SK-N-MC (cell line): ENCODE data around the gene TM2D3.

Experiments
- DNase-seq: peaks from one replicate; pipeline ENCODE4 v3.0.0-alpha.2; 2011; ENCODE audit warnings: low read depth, low spot score
- H3K27ac ChIP-seq: fragments of 200-600 bp; sonication (generic); 2 replicates; pipeline ENCODE4 v1.5.1; 2016; ENCODE audit warnings: mixed run types
- H3K36me3 ChIP-seq: fragments of 200-600 bp; sonication (generic); 2 replicates; pipeline ENCODE4 v1.6.1; 2017; ENCODE audit warnings: antibody characterized with exemption, low read length, mixed read lengths; ENCODE audit not compliant: insufficient read depth
- H3K4me3 ChIP-seq: fragments of 200-600 bp; sonication (generic); 2 replicates; pipeline ENCODE4 v1.5.1; 2016
- H3K9ac ChIP-seq: fragments of 200-600 bp; sonication (generic); 2 replicates; pipeline ENCODE4 v1.8.0; 2017; ENCODE audit warnings: mixed run types, mixed read lengths; ENCODE audit not compliant: insufficient read length
- H3K9me3 ChIP-seq: fragments of 200-600 bp; sonication (generic); 2 replicates; pipeline ENCODE4 v1.6.1; 2017; ENCODE audit warnings: low read depth, mild to moderate bottlenecking, antibody characterized with exemption, low read length, moderate library complexity, mixed read lengths
- EZH2 ChIP-seq: fragments of 200-600 bp; sonication (generic); IDR thresholded peaks from one replicate; pipeline ENCODE4 v1.6.1; 2017; ENCODE audit warnings: antibody characterized with exemption
- FOXP2 ChIP-seq: optimal IDR thresholded peaks from 2 replicates; pipeline ENCODE3; 2011; ENCODE audit warnings: mild to moderate bottlenecking, moderate library complexity; ENCODE audit not compliant: insufficient read depth; ENCODE audit errors: extremely low read length, control extremely low read depth
- POLR2AphosphoS5 ChIP-seq: IDR thresholded peaks from 2 replicates; pipeline ENCODE4 v1.6.1; 2012; ENCODE audit warnings: mild to moderate bottlenecking, low read depth, low read length, borderline replicate concordance

Gene TM2D3

GRCh38 chr15:101615986-101616848 lies 36.0 kb downstream of the TM2D3 start:
- TF ChIP-seq FOXP2: no peak
- peak; percentile 23; the same call in 1 of the 2 replicates for TF ChIP-seq POLR2AphosphoS5
- H3K4me3 ChIP-seq: peak overlapping the region; percentile 62
- H3K9ac ChIP-seq: no peak overlapping the region
- no peaks in the 10 kb centered on the region for H3K9me3 ChIP-seq
- no peak for DNase-seq
- no peaks in the 10 kb centered on the region for H3K36me3 ChIP-seq
- H3K27ac ChIP-seq: no peak overlapping the region

- no peaks in the 10 kb centered on the region for H3K36me3 ChIP-seq
- H3K4me3 ChIP-seq: peak overlapping the region; percentile 62; the same call in 1 of the 2 replicates
- H3K9ac ChIP-seq: no peak overlapping the region
- TF ChIP-seq POLR2AphosphoS5 (no peak), FOXP2 (no peak)
- no peaks in the 10 kb centered on the region for H3K9me3 ChIP-seq
- DNase-seq: no peak
- H3K27ac ChIP-seq: no peak overlapping the region
Measured at GRCh38 chr15:101615414-101615985, 36.7 kb downstream of the TM2D3 start.

- no peaks in the 10 kb centered on the region for H3K9me3 ChIP-seq
- DNase-seq: no peak
- H3K4me3 ChIP-seq: no peak overlapping the region
- no peak overlapping the region for H3K9ac ChIP-seq
- TF ChIP-seq FOXP2 (no peak), POLR2AphosphoS5 (no peak)
- H3K27ac ChIP-seq: no peak overlapping the region
- no peaks in the 10 kb centered on the region for H3K36me3 ChIP-seq
Measured at GRCh38 chr15:101614761-101615160, 37.4 kb downstream of the TM2D3 start.

- H3K36me3 ChIP-seq: no peaks in the 10 kb centered on the region
- no peak overlapping the region for H3K4me3 ChIP-seq
- no peak overlapping the region for H3K9ac ChIP-seq
- no peak overlapping the region for H3K27ac ChIP-seq
- TF ChIP-seq FOXP2: no peak
- no peak for TF ChIP-seq POLR2AphosphoS5
- TF ChIP-seq EZH2: no peak
- DNase-seq: no peak
- no peaks in the 10 kb centered on the region for H3K9me3 ChIP-seq
Measured at GRCh38 chr15:101614001-101614585, 38.1 kb downstream of the TM2D3 start.

- TF ChIP-seq POLR2AphosphoS5 (no peak), EZH2 (no peak), FOXP2 (no peak)
- DNase-seq: peak; percentile 28
- H3K36me3 ChIP-seq: no peaks in the 10 kb centered on the region
- H3K9me3 ChIP-seq: no peaks in the 10 kb centered on the region
- no peak overlapping the region for H3K4me3 ChIP-seq
- no peak overlapping the region for H3K27ac ChIP-seq
- H3K9ac ChIP-seq: no peak overlapping the region
Measured at GRCh38 chr15:101613130-101614000, 38.8 kb downstream of the TM2D3 start.

GRCh38 chr15:101612676-101613075 lies 39.5 kb downstream of the TM2D3 start:
- H3K27ac ChIP-seq: no peak overlapping the region
- no peak overlapping the region for H3K4me3 ChIP-seq
- no peak for TF ChIP-seq EZH2
- no peak for TF ChIP-seq FOXP2
- no peak for TF ChIP-seq POLR2AphosphoS5
- H3K9ac ChIP-seq: no peak overlapping the region
- no peaks in the 10 kb centered on the region for H3K9me3 ChIP-seq
- no peak for DNase-seq
- H3K36me3 ChIP-seq: no peaks in the 10 kb centered on the region

- Histone ChIP-seq H3K9ac (no peak overlapping the region), H3K27ac (no peak overlapping the region), H3K9me3 (no peaks in the 10 kb centered on the region), H3K4me3 (no peak overlapping the region), H3K36me3 (no peaks in the 10 kb centered on the region)
- TF ChIP-seq POLR2AphosphoS5 (no peak), EZH2 (no peak), FOXP2 (no peak)
- no peak for DNase-seq
Measured at GRCh38 chr15:101611580-101612299, 40.4 kb downstream of the TM2D3 start.

GRCh38 chr15:101611007-101611406 lies 41.2 kb downstream of the TM2D3 start:
- no peak overlapping the region for H3K27ac ChIP-seq
- DNase-seq: no peak
- H3K36me3 ChIP-seq: no peaks in the 10 kb centered on the region
- H3K9ac ChIP-seq: no peak overlapping the region
- H3K4me3 ChIP-seq: no peak overlapping the region
- TF ChIP-seq POLR2AphosphoS5 (no peak), EZH2 (no peak)
- H3K9me3 ChIP-seq: no peaks in the 10 kb centered on the region
